Mononuclear cell (primary cell): ENCODE measurements around the gene ZDHHC11B. TPM values are rescaled to one million over a fixed set of nuclear protein-coding genes. Genes with fewer than 3 reads are reported as not detected.

Source experiments
- H3K27me3 ChIP-seq: 2 replicates; pipeline ENCODE4 v1.6.0; 2011; ENCODE audit warnings: low read length, control low read depth; ENCODE audit not compliant: insufficient read depth
- H3K4me1 ChIP-seq: 2 replicates; pipeline ENCODE4 v1.5.1; 2011; ENCODE audit warnings: mild to moderate bottlenecking, low read length, control low read depth; ENCODE audit not compliant: insufficient read depth
- H3K4me3 ChIP-seq: 2 replicates; pipeline ENCODE4 v1.5.1; 2011; ENCODE audit warnings: mild to moderate bottlenecking, low read length, moderate library complexity
- H3K9me3 ChIP-seq: 2 replicates; pipeline ENCODE4 v1.5.1; 2011; ENCODE audit warnings: low read depth, mild to moderate bottlenecking, control low read depth, low read length
- total RNA-seq: library from RNA; depleted of rRNA; stranded (reverse); fragments of >200 nt; gene quantifications from one replicate; pipeline ENCODE4 v1.2.3, GENCODE V29; 2012

ZDHHC11B gene
- total RNA-seq, 1 donor = 0.73 TPM

DNA sequence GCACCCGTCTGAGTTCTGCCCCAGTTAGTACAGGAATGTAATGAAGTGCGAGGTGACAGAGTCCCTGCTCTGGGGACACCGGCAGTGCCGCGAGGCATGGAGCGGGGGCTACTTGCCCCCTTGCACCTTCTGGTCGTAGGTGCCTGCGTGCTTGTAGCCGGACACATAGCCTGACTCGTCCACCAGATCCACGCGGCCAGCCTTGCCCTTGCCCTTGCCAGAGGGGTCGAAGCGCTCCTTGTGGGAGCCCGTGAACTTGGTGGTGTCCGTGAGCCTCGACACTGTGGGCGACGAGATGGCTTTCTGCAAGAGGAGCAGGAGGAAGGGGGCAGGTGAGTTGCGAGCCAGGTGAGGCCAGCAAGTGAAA is 119.6 kb downstream of the ZDHHC11B start:
- Histone ChIP-seq H3K4me1 (no peaks in the 10 kb centered on the region), H3K9me3 (no peaks in the 10 kb centered on the region), H3K4me3 (no peak overlapping the region), H3K27me3 (no peaks in the 10 kb centered on the region)

DNA sequence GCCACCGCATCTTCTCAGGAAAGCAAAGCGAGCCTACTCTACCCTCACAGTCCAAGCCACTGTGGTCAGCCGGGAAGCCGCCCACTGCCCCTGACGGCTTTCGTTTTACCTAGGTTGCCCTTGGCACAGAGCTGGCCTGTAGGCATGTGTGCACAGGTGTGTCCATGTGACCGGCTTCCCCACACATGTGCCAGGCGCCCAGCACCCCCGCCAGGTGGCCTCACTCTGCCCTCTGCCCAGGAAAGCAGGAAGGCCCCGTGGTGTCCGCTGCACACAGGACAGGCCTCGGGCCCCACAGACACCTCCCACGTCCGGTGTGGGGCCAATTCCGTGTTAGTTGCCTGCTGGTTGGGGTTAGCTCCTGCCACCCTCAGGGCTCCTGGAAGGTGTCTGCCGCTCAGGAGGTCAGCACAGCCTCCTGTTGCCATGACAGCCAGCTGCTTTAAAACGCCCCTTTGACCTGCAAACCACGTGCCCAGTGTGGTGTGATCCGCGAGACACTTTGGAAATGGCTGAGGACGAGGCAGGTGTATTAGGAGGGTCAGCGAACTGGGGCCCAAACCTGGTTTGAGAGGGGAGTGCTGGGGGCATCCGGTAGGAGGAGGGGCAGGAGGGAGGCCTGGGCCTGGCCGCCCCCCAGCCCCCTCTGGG is 120.1 kb downstream of the ZDHHC11B start:
- Histone ChIP-seq H3K4me3 (no peak overlapping the region), H3K9me3 (no peaks in the 10 kb centered on the region), H3K27me3 (no peaks in the 10 kb centered on the region), H3K4me1 (no peaks in the 10 kb centered on the region)

DNA sequence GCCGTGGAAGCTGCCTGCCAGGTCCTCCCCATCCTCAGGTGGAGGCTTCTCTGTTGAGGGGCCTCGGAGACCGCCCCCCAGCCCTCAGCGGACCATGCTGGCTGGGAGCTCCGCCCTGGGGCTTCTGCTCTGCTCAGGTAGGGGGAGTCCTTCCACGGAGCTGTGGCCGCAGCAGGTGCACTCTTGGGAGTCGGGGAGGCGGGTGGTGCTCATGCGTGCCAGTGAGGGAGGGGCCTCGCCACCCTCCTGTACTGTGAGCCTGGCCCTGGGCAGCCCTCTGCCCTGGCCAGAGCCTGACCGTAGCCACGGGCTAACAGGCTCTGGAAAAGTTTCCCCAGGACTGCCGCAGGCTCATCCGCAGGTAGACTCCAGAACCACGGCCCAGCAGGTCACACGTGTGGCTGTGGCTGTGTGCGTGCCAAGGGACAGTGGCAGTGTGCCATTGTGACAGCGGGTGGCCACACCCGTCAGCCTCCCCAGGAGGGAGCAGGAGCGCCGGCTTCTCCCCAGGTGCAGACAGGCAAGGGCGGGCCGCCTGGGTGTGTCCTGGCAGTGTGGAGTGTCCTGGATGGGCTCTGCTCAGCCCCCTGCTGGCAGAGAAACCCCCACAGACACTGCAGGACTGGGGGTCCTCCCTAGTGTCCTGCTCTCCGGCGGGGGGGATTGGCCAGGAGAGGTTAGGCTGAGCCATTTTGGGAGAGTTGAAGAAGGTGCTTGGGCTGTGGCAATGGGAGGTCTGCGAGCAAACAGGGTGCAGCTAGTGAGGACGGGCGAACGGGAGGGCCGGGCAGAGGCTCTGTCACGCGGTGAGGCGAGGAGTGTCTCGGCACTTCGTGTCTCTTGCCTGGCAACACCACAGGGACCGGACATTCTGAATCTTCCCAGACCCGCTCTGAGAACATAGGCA is 120.8 kb downstream of the ZDHHC11B start:
- H3K27me3 ChIP-seq = no peaks in the 10 kb centered on the region
- no peaks in the 10 kb centered on the region for H3K4me1 ChIP-seq
- H3K9me3 ChIP-seq = no peaks in the 10 kb centered on the region
- no peak overlapping the region for H3K4me3 ChIP-seq

DNA sequence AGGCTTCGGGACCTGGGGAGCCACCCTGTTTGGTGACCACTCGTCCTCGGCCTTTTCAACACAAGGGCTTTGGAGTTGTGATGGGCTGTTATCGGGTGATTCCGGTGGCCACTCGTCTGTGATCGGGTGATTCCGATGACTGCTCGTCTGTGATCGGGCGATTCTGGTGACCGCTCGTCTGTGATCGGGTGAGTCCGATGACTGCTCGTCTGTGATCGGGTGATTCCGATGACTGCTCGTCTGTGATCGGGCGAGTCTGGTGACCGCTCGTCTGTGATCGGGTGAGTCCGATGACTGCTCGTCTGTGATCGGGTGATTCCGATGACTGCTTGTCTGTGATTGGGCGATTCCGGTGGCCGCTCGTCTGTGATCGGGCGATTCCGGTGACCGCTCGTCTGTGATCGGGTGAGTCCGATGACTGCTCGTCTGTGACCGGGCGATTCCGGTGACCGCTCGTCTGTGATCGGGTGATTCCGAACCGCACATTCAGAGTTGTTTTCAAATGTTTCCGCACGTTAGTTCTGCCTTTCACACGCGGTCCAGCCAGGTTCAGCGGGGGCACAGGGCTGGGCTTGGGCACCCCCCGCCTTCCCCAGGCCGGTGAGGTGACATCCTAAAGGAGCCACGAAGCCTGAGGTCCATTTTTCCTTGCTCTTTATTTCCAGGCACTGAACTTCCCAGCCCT is 121.6 kb downstream of the ZDHHC11B start:
- H3K9me3 ChIP-seq = no peaks in the 10 kb centered on the region
- no peaks in the 10 kb centered on the region for H3K4me1 ChIP-seq
- no peaks in the 10 kb centered on the region for H3K27me3 ChIP-seq
- H3K4me3 ChIP-seq = no peak overlapping the region

DNA sequence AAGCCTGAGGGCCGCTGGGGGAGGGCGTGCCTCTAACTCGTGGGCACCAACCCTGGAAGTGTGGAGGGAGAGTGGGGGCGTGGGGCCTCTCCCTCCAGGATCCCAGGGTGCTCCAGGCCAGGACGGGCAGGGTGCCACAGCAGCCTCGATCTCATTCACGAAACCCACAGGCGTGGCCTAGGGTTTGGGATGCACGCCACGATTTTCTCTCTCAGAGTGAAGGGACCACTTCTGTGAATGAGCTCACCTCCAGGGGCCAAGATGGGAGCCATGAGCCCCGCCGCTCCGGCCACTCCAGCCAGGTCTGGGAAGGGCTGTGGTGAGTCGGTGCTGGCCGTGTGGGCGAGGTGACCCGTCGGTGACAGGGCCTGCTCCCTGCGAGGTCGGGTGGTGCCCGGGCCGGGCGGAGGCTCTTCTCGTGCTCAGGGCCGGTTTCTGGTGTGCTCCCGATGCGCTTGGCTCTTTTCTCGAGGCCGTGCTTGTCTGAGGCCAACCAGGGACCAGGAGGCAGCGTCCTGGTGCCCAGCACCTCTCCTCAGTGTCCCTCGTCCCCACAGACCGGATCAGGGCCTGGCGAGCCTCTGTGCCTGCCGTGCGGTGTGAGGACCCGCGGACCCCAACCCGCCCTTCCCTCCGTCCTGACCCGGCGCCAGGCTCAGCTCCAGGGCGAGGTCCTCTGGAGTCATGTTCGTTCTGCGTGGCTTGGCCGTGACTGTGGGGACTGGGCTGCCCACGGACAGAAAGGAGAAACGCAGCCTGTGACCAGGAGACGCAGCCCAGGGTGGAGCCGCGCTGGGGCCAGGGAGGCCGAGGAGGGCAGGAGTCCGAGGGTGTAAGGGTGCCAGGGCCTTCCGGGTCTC is 122.4 kb downstream of the ZDHHC11B start:
- Histone ChIP-seq H3K4me1 (no peaks in the 10 kb centered on the region), H3K27me3 (no peaks in the 10 kb centered on the region), H3K9me3 (no peaks in the 10 kb centered on the region), H3K4me3 (no peak overlapping the region)

DNA sequence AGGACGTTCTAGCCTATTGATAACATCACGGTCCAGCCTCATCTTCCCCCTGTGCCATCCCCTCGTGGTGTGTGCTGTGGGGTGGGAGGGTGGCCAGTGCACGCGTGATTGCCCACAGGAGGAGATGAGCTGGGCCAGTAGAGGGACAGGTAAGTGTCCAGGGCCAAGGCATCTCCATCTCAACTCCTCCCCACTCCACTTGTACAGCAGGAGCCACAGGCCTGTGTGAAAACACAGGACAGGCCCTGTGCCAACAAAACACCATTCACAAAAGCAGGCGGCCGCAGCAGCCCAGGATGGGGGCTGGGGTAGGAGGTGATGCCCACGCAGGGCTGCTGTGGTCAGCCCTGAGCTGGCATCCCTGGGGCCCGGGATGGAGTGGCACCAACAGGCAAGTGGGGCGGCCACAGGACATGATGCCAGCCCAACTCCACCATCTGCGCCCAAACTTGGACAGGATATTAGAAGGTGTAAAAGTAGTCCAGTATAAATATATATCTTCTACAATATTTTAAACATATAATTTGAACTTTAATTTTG is 124.0 kb downstream of the ZDHHC11B start:
- Histone ChIP-seq H3K9me3 (no peaks in the 10 kb centered on the region), H3K4me3 (no peak overlapping the region), H3K4me1 (no peaks in the 10 kb centered on the region), H3K27me3 (no peaks in the 10 kb centered on the region)

Other genes with a start within 250 kb of the ZDHHC11B start
- gene CEP72, start 172.4 kb downstream of the ZDHHC11B start, total RNA-seq = 3.5 TPM
- gene TPPP, start 91.4 kb downstream of the ZDHHC11B start, total RNA-seq = 0.84 TPM
- gene ZDHHC11, start 66.3 kb upstream of the ZDHHC11B start, total RNA-seq = 1.2 TPM
- gene BRD9, start 108.1 kb upstream of the ZDHHC11B start, total RNA-seq = 30.7 TPM
- gene TRIP13, start 108.2 kb upstream of the ZDHHC11B start, total RNA-seq = 0.21 TPM
- not detected for gene NKD2, start 224.1 kb upstream of the ZDHHC11B start, total RNA-seq